ENCODE measurements around the gene ZFP36. TPM values are rescaled to one million over a fixed set of nuclear protein-coding genes. Genes with fewer than 3 reads are reported as not detected.

Gene ZFP36
- total RNA-seq, 1 donor from 2014 or later = 0.41 TPM

DNA sequence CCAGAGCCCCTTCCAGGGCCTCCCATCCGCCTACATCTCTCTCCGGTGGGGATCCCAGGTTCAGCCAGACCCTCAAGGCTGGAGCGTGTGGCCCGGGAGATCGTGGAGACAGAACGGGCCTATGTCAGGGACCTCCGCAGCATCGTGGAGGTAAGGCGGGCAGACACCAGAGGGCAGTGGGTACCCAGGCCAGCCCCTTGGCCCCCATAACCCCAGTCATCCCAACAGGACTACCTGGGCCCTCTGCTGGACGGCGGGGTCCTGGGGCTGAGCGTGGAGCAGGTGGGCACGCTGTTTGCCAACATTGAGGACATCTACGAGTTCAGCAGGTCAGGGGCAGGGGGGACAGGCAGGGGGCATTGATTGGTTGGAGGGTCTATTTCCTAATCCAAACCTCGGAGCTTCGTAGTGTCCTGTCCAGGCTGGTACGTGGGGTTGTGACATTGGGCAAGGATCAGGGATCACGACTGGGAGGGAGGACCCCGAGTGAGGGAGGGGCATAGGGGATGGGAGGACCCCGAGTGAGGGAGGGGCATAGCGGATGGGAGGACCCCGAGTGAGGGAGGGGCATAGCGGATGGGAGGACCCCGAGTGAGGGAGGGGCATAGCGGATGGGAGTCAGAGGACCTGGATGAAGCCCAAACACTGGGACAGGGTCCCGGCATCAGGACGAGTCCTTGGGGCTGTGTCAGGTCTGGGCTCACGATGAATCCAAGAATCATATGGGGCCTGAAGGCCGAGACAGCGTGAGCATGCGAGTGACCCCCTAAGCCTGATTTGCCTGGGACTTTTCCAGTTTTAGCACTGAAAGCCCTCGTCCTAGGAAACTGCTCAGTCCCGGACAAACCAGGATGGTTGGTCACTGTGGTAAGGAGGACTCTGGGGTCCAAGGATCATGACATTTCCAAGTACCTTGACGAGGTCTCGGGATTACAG is 8.7 kb downstream of the ZFP36 start:
- FAIRE-seq = no peak

DNA sequence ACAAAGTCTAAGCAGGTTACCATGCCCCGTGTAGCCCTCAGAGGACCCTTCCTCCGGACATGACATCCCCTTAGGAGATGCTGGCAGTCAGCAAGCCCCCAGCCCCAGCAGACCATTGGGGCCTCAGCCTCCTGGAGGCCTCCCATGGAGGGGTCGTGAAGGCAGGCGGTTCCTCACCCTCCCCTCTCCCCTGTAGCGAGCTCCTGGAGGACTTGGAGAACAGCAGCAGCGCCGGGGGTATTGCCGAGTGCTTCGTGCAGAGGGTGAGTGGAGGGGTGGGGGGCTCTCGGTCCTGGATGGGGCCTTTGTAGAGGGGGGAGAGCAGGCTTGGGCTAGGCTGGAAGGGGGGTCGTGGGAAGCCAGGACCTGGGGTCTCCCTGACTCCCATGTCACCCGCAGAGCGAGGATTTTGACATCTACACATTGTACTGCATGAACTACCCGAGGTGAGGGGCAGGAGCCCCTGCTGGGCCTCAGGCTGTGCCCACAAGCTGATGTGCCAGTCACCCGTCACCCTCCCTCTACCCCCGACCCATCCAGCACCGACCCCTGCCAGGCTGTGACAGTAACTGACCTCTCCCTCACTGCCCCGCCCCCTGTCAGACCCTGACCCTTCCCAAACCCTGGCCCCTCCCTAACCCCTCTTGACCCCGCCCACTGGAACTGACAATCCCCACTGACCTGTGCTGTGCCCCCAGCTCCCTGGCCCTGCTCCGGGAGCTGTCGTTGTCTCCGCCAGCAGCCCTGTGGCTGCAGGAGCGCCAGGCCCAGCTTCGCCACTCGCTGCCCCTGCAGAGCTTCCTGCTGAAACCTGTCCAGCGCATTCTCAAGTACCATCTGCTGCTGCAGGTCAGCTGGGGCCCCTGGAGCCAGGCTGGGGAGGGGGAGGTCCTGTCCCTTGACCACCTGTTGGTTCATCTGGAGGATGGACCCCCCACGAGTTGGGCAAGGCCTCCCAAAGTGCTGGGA is 9.8 kb downstream of the ZFP36 start:
- FAIRE-seq (no peak), DNase-seq (ENCODE audit: low spot score in 2 of 2) (no peak)

More for the DNA sequence above, 8.7 kb downstream of the ZFP36 start:
- no peak for DNase-seq (ENCODE audit: low spot score in 2 of 2)

DNA sequence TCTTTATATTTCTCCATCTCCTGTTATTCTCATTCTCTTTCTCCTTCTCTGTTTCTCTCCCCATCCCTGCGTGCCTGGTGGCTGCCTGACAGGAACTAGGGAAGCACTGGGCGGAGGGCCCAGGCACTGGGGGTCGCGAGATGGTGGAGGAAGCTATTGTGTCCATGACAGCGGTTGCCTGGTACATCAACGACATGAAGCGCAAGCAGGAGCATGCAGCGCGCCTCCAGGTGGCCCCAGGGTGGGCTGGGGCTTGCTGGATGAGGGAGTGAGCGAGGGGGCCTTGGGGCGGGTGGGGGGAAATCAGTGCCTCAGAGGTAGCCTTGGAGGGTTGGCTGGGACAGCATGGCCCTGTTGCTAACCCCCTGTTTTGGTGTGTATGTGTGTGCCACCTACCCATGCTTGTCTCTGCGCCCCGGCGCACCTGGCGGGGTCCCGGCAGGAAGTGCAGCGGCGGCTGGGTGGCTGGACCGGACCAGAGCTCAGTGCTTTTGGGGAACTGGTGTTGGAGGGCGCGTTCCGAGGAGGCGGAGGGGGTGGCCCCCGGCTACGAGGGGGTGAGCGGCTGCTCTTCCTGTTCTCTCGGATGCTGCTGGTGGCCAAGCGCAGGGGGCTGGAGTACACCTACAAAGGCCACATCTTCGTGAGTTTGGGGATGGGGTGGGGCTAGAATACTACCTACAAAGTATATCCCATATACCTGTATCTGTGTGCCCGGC is 11.0 kb downstream of the ZFP36 start:
- FAIRE-seq = no peak
- no peak for DNase-seq (ENCODE audit: low spot score in 2 of 2)

DNA sequence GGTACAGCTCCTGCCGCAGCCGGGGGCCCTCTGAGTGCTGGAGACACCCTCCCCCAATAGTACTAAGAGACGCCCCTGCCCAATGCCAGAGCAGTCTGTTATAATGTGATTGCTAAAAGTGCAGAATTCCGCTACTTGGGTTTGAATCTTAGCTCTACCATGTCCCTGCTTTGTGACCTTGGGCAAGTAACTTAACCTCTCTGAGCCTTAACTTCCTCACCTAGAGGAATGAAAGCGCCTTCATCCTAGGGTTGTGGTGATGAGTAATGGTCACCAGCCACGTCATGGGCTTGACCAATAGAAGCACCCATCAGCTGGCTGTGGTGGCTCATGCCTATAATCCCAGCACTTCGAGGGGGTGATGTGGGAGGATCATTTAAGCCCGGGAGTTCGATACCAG is 12.4 kb downstream of the ZFP36 start:
- FAIRE-seq (no peak), DNase-seq (ENCODE audit: low spot score in 2 of 2) (no peak)

DNA sequence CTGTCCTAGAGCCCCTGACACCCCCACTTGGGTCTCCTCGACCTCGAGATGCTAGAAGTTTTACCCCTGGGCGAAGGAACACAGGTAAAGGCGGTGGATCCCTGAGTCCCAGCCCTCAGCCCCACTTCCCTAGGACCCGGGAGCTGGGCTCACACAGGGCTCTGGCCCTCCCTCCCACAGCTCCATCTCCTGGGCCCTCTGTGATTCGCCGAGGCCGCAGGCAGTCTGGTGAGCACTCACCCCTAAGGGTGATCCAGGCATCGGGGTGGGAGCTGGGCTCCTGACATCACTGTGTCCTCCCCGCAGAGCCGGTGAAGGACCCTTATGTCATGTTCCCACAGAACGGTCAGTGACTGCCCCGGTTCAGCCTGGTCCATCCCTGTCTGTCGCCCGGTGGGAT is 14.1 kb downstream of the ZFP36 start:
- FAIRE-seq (no peak), DNase-seq (ENCODE audit: low spot score in 2 of 2) (no peak)

DNA sequence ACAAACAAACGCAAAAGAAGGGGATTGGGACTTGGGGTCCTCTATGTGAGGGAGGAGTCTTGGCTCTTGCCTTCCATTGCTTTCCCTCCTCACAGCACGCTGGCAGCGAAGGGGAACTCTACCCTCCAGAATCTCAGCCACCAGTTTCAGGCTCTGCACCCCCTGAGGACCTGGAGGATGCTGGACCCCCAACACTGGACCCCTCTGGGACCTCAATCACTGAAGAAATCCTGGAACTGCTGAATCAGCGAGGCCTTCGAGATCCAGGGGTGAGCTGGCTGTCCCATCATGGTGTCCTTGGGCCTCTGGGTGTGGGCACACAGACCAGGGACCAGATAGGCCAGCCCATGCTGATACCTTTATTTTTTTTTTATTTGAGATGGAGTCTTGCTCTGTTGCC is 15.4 kb downstream of the ZFP36 start:
- FAIRE-seq (no peak), DNase-seq (ENCODE audit: low spot score in 2 of 2) (no peak)

DNA sequence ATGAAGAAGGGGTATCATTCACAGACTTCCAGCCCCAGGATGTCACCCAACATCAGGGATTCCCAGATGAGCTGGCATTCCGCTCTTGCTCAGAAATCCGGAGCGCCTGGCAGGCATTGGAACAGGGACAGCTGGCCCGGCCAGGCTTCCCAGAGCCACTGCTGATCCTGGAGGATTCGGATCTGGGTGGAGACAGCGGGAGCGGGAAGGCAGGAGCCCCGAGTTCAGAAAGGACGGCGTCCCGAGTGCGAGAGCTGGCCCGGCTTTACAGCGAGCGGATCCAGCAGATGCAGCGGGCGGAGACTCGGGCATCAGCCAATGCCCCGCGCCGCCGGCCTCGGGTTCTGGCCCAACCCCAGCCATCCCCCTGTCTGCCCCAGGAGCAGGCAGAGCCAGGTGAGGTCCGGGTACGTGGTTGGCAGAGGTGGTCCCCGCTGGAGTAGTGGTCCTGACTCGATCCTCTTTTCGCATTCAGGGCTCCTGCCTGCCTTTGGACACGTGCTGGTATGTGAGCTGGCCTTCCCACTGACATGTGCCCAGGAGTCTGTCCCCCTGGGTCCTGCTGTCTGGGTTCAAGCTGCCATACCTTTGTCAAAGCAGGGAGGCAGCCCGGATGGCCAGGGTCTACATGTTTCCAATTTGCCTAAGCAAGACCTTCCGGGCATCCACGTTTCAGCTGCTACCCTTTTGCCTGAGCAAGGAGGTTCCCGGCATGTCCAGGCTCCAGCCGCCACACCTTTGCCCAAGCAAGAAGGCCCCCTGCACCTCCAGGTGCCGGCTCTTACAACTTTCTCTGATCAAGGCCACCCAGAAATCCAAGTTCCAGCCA is 16.8 kb downstream of the ZFP36 start:
- DNase-seq (ENCODE audit: low spot score in 2 of 2) (no peak), FAIRE-seq (no peak)

DNA sequence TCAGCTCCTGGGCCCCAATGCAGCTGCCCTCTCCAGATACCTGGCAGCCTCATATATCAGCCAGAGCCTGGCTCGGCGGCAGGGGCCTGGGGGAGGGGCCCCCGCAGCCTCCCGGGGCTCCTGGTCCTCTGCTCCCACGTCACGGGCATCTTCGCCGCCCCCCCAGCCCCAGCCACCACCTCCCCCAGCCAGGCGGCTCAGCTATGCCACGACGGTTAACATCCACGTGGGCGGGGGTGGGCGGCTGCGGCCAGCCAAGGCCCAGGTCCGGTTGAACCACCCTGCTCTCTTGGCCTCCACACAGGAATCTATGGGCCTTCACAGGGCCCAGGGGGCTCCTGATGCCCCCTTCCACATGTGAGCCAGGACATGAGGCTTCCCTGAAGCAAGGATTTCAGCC is 18.3 kb downstream of the ZFP36 start:
- FAIRE-seq (no peak), DNase-seq (ENCODE audit: low spot score in 2 of 2) (peak in 1 of 2 donors; percentile 11)

DNA sequence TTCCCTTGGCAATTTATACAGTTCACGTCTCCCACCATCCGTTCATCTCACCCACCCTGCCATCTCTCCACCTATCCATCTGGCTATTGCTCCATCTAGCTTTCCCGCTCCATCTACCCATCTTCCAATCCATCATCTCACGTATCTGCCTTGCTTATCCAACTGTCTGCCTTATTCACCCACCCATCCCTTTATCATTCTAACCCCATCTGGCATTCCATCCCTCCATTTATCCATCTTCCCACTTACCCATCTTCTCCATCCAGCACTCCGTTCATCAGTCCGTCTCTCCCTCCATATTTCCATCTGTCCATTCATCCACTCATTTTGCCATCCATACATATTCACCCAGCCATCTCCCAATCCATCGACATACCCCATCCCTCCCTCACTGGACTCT is 19.1 kb downstream of the ZFP36 start:
- DNase-seq (ENCODE audit: low spot score in 2 of 2) (no peak), FAIRE-seq (no peak)

DNA sequence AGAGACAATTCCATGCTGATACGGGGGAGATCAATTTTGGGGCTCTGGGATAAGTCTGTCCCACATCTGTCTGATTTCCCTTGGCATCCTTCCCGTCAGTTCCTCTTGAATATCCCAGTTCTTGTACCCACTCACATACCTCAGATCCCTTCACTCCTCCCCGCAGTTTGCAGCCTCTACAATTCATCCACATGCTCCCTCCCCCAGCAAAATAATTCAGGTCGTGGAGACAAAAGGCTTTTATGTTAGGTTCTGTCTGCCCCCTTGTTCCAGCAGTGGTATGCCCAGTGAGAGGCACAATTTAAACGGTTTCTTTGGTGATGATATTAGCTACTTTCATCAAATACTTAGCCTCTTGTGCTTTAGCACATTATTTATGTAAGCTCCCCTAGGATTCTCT is 19.5 kb downstream of the ZFP36 start:
- peak in 1 of 2 donors; percentile 18 for DNase-seq (ENCODE audit: low spot score in 2 of 2)
- no peak for FAIRE-seq

DNA sequence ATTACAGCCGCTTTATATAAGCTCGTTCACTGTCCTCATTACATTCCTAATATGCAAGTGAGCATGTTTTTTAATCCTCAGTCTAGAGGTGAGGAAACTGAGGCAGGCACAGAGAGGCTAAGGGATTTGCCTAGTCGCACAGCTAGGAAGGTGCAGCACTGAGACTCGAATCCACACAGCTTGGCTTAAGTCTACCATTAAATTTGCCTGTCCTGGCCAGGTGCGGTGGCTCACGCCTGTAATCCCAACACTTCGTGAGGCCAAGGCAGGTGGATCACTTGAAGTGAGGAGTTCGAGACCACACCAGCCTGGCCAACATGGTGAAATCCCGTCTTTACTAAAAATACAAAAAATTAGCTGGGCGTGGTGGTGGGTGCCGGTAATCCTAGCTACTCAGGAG is 21.1 kb downstream of the ZFP36 start:
- FAIRE-seq (no peak), DNase-seq (ENCODE audit: low spot score in 2 of 2) (no peak)

DNA sequence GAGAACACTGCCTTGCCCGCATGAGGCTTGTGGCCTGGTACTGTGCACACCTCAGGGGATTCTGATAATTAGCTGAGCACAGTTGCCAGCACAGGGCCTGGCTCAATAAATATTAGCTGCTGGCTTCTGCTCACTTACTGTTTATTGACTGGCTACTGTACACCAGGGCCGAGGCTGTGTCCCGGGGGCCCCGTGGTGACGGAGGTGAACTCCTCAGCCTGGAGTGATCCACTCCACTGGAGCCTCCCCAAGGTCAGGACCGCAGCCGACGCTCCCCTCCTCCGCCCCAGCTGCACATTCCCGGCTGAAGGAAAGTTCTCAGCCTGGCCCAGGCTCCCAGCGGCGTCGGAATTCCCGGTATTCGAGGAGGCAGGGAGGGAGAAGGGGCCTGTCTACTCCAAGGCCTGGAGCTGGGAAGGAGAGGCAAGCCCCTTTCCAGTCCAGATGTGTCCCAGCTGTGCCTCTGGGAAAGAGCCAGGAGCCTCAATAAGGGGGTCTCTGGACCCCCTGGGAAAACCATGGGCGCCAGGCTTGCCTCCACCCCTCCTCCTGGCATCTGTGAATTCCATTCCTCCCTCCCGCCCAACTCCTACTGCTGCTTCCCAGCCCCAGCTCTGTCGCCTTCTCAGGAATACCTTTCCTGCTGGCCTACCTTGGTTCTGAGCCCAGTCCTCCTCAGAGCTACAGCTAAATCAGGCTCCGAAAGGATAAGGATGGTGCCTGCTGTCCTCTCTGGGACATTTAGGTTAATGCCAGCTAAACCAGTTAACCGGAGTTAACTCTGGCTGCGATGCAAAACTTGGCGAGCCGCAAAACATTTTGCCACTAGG is 21.9 kb downstream of the ZFP36 start:
- peak in 1 of 2 donors; percentile 35 for DNase-seq (ENCODE audit: low spot score in 2 of 2)
- no peak for FAIRE-seq

DNA sequence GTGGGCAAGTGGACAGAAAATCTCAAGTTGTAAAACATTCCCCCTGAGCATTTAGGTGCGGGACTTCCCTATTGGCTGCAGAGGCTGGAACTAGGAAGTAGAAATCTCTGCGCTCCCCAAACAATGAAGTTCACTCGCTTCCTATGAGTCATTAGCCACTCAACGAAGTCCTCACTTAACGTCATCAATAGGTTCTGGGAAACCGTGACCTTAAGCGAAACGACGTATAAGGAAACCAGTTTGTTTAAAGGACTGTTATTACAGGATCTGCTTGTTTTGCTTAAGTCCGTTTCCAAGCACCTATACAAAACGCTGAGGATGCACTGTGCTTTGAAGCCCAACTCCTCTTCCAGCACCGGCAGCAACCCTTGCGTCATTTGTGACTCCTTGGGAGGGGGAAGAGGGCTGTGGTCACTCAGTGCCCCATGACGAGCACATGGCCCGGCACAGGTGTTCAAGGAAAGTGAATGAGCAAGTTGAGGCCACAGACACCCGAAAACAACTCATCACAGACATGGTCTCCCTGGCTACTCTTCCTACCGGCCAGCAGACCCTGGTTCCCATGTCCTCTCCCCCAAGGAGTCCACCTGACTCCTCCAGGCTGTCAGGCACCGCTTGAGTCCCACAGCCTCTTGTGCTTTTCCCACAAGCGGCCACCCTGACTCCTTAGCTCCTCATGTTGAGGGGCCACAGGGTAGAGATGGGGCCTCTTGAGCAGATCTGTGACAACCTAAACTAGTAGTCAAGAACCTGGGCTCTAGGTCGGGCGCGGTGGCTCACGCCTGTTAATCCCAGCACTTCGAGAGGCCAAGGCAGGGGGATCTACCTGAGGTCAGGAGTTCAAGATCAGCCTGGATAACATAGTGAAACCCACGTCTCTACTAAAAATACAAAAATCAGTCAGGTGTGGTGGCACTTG is 24.3 kb downstream of the ZFP36 start:
- peak in 1 of 2 donors; percentile 26 for DNase-seq (ENCODE audit: low spot score in 2 of 2)
- no peak for FAIRE-seq

DNA sequence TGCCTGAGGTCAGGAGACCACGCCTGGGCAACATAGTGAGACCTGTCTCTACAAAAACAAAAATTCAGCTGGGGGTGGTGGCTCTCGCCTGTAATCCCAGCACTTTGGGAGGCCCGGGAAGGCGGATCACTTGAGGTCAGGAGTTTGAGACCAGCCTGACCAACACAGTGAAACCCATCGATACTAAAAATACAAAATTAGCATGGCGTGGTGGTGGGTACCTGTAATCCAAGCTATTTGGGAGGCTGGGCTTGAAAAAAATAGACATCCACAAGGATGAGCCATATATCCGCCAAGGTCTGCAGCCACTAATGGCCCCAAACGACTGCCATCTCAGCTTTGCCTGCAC is 26.0 kb downstream of the ZFP36 start:
- DNase-seq (ENCODE audit: low spot score in 2 of 2) (no peak), FAIRE-seq (no peak)

DNA sequence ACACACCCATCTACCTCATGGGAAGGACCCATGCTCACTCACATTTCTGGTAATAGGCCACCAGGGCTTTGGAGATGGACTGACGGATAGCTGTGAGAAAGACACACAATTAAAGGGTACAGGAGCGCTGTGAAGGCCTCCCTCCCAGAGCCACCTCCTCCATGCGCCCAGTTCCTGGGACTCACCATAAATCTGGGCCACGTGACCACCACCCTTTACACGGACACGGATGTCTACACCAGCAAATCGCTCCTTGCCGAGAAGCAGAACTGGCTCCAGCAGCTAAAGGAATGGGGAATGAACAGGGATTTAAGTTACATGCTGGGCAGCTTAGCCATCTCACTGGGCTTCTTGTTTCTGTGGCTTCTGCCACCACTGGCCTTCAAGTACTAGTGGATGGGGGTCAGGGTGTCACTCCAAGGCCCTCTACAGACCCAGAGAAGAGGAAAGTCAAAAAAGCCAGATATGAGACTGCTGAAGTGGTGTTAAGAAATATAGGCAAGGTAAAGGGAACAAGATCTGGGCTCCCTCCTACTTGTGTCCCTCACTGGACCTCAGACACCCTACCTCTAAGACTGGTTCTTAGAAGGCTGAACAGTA is 26.9 kb downstream of the ZFP36 start:
- no peak for FAIRE-seq
- DNase-seq (ENCODE audit: low spot score in 2 of 2) = no peak

DNA sequence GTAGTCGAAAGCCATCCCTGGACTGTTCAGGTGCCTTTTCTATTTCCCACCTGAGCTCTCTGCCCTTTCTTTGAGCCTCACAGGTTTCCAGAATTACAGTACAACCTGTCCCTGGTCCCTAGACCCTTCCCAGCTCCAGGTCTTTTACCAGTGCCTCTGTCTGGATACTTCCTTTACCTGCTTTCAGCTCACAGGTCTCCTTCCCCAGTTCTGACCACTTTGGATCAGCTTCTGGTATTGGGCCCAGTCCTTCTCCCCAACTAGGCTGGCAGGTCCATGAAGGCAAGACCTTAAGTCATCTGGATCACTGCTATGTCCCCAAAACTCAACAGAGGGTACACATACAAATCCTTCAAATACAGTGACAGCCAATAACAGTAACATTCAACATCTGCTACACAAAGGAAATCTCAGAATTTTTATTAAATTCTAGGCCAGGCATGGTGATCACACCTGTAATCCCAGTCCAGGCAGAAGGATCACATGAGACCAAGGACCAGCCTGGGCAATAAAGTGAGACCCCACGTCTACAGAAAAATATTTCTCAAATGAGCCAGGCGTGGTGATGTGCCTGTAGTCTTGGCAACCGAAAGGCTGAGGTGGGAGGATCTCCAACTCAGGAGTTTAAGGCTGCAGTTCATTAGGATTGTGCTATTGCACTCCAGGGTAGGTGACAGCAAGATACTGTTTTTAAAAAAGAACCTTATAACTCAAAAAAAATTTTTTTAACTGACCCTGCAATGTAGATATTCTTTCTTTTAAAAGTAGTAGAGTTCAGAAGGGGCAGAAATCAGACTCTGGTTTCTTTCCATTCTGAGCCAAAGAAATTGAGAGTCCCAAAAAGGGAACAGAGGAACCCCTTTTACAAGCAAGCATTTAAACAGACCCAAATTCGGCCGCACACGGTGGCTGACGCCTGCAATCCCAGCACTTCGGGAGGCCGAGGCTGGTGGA is 27.8 kb downstream of the ZFP36 start:
- no peak for FAIRE-seq

More for the DNA sequence above, 27.8 kb downstream of the ZFP36 start:
- no peak for DNase-seq (ENCODE audit: low spot score in 2 of 2)
